Fibroblast of the aortic adventitia (primary cell): ENCODE results near the gene ARHGEF37. TPM values are rescaled to one million over a fixed set of nuclear protein-coding genes. Genes with fewer than 3 reads are reported as not detected.

ENCODE experiments used
- DNase-seq: peaks from one replicate; pipeline ENCODE4 v3.0.0-alpha.2; 2010; ENCODE audit warnings: low read depth
- H3K4me3 ChIP-seq: 2 replicates; pipeline ENCODE4 v1.5.1; 2011; ENCODE audit warnings: low read depth, mild to moderate bottlenecking, control low read depth, low read length, moderate library complexity
- CTCF ChIP-seq: IDR thresholded peaks from 2 replicates; pipeline ENCODE4 v1.5.1; 2011; ENCODE audit warnings: mild to moderate bottlenecking, low read length, control low read depth, inconsistent platforms; ENCODE audit not compliant: insufficient read depth
- total RNA-seq: library from RNA; depleted of rRNA; stranded (reverse); fragments of >200 nt; gene quantifications from 2 replicates; pipeline ENCODE4 v1.2.3, GENCODE V29; 2012; ENCODE audit warnings: low replicate concordance

ARHGEF37 gene
- total RNA-seq, 1 donor, result 2.7 TPM

- peak; percentile 77 for DNase-seq
- TF ChIP-seq CTCF, result no peak
- H3K4me3 ChIP-seq, result no peak overlapping the region
Measured at GRCh38 chr5:149632311-149633251, 51.3 kb downstream of the ARHGEF37 start.

DNA sequence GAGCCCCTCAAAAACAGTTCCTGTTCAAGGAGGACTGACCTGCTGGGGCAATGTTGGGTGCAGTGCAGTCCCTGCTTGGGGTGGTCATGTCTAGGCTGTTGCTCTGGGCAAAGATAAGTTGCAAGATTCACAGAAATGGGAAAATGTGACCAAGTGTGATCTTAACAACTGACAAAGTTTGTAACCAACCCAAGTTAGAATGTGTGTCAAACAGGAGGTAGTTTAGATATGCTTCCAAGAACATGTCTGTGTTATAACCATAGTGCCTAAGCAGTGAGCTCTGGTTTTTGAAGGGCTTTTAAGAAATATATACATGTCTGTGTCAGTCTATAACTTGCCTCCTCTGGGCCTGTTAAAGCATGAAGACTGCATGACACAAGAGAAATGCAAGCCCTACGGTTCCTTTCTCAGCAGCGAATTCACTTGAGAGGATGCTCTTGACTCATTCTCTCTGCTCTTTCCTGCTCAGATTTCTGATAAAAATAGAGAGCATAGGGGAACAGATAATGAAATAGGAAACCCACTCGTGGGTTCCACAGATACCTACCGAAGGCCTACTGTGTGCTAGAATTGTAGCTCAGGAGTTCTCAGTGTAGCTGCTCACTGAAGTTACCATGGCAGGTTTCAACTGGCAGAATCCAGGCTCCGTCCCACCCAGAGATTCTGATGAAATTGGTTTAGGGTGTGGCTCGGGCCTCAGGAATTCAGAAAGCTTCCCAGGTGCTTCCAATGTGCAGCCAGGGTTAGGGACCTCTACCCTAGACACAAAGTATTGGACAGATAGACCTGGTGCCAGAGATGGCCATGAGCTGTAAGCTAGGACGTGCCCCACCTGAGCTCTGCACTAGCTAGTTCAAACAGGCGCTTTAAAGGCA lies 52.4 kb downstream of the ARHGEF37 start:
- peak; percentile 50 for DNase-seq
- TF ChIP-seq CTCF, result no peak
- no peak overlapping the region for H3K4me3 ChIP-seq

DNA sequence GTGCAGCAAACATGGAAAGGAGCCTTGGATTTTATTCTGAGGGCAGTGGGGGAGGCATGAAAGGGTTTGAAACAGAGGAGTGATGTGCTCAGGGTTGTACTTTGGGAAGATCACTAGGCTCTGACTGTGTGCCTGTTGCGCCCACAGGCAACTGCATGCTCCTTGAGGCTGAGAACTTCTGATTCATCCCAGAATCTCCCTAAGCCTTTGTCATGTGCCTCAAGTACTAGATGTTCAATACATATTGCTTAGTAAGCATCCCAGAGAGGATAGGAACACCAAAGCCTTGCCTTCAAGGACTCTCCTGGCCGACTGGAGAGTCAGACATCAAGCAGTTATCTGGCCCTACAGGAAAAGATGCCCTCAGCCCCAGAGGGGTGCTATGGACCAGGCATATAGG lies 54.1 kb downstream of the ARHGEF37 start:
- no peak for DNase-seq
- H3K4me3 ChIP-seq, result no peak overlapping the region
- no peak for TF ChIP-seq CTCF

GRCh38 chr5:149636191-149636860 lies 55.0 kb downstream of the ARHGEF37 start:
- no peak for TF ChIP-seq CTCF
- DNase-seq, result no peak
- H3K4me3 ChIP-seq, result no peak overlapping the region

- DNase-seq, result peak; percentile 81
- peak; percentile 82 for TF ChIP-seq CTCF
- H3K4me3 ChIP-seq, result no peak overlapping the region
Measured at GRCh38 chr5:149636861-149637246, 55.6 kb downstream of the ARHGEF37 start.

DNA sequence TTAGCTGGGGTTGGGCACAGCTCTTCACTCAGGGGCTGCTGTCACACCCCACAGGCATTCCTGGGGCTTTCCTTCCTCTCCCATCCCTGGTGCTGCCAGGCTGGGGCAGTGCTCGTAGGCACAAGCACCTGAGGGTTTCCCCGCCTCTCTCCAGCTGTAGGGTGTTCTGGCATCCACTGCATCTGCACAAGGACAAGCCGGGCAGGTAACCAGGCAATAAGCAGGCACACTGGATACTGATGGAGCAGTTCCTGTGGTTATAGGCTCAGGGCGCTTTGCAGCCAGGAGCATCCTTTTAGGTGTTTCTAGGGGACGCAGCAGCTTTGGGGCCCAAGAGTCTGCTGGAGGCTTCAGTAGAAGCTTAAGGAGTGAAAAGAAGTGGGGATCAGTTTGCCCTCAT lies 56.8 kb downstream of the ARHGEF37 start:
- no peak for DNase-seq
- TF ChIP-seq CTCF, result no peak
- no peak overlapping the region for H3K4me3 ChIP-seq
